ENCODE data around the gene H2AZ2.
"Not testable (repeated sequence)": the region's sequence is repeated elsewhere in the genome, so short reads cannot be mapped to it uniquely, and the experiment has no call there.

The H2AZ2 gene

GRCh38 chr7:44847920-44848634 is at the start of gene H2AZ2:
TSS of gene H2AZ2 (minus strand) at chr7:44848087. CDS start at chr7:44847971, 116 bp downstream.
- peak; percentile 99 for DNase-seq (ENCODE audit: low read depth, low spot score)

GRCh38 chr7:44897309-44897708 is 49.4 kb upstream of the H2AZ2 start:
- DNase-seq (ENCODE audit: low read depth, low spot score), result no peak

DNA sequence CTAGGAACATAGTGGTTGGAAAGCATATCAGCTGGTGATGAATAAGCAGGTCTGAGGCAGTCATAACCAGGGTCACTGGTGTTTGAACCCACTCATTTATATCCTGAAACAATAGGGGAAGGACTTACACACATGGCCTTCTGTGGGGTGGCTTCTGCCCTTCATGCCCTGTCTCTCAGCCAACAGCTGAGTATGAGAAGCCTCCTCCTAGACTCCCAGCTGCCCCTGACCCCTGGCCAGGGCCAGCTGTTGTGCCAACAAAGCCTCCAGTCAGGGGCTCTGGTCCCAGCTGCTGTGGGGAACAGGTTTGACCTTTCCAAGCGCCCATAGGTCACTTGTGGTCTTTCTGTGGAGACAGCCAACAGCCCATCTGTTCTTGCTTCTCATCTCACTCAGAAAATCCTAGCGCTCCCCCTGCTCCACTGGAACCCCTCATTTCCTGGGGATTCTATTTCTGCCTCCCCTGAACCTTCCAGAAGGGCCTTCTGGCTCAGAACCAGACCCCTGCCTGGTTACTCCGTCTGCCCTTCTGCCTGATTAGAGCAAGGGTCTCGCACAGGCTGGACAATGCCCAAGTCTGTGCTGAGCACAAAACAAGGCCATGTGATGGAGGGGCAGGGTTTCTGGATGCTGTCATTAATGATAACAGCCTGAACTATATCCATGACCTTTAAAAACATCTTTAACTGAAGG is 47.1 kb upstream of the H2AZ2 start:
- DNase-seq (ENCODE audit: low read depth, low spot score), result no peak

DNA sequence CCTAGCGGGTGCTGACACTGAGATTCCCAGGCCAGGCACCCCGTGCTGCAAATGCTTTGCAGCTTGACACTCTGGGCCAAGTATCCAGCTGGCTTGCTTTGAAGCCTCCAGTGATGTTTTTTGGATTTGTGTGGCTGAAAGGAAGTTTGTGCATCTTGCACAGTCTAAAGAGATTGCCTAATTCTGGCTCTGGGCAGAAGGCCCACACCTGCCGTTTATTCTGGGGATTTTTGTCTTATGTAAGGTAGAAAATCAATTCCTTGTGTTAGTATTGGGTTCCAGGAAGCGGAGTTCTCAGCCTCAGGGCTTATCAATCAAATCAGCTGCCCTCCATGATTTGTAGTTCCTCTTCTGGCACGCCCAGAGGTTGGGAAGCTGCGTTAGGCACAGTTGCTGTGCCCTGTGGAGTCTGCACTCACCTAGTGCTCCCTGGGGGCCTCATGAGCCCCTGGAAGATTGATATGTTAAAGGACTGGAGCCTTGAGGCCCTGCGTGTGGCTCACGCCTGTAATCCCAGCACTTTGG is 45.9 kb upstream of the H2AZ2 start:
- no peak for DNase-seq (ENCODE audit: low read depth, low spot score)

- DNase-seq (ENCODE audit: low read depth, low spot score), result no peak
Measured at GRCh38 chr7:44891791-44892190, 43.9 kb upstream of the H2AZ2 start.

DNA sequence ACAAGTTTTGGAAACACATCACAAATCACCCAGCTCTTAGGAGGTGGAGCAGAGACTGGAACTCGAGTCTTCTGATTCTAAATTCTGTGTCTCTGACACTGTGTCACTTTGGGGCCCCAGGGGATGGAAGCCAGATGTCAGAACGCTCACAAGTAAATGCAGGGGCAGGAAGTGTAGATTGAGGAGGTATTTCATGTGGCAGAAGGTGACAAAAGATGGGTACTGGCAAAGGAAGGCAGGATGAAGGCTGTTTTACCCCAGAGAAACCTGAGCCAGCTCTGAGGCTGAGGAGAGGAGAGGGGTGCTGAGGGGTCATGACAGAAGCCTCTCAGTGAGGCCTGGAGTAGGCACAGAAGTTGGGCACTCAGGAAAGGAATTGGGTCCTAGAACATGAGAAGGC is 43.5 kb upstream of the H2AZ2 start:
- DNase-seq (ENCODE audit: low read depth, low spot score), result no peak

DNA sequence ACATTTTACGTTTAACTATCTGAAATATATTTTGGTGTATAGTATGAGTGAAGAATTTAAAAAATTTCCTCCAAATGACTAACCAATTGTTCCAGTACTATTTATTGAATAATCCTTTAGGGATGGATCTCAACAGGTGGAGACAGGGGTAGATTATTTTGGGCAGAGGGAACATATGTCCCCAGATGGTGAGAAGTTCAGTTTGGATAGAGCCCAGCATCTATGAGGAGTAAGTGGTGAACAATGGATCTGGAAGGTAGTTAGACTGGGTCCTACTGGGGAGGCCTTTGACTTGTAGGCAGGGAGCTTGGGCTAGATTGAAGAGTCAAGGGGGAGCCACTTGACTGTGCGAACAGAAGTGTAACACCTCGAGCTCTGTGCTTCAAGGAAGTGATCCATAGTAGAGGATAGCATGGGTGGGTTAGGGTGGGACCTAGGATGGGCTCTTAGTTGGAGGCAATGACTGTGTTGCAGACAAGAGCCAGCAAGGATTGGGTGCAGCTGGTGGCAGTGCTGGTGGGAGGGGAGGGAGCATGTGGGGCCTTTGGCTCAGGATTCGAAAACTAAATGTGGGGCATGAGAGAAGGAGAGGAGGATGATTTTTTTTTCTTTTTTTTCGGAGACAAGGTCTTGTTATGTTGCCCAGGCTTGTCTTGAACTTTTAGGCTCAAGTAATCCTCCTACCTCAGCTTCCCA is 41.3 kb upstream of the H2AZ2 start:
- no peak for DNase-seq (ENCODE audit: low read depth, low spot score)

DNA sequence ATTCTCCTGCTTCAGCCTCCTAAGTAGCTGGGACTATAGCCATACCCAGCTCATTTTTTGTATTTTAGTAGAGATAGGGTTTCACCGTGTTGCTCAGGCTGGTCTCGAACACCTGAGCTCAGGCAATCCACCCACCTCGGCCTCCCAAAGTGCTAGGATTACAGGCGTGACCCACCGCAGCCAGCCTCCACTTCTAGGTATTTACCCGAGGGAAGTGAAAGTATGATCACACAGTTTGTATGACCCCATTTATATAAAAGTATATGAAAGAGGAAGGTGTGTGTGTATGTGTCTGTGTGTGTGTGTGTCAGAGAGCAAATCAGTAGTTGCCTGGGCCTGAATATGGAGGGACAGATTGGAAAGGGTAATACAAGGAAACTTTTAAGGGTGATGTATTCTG is 39.4 kb upstream of the H2AZ2 start:
- DNase-seq (ENCODE audit: low read depth, low spot score), result no peak

- peak; percentile 87 for DNase-seq (ENCODE audit: low read depth, low spot score)
Measured at GRCh38 chr7:44885394-44886317, 37.8 kb upstream of the H2AZ2 start, which contains the start of gene PURB. TSS of gene PURB (minus strand) at chr7:44885530. CDS start at chr7:44885348, 182 bp downstream.

GRCh38 chr7:44884621-44885393 is 36.9 kb upstream of the H2AZ2 start:
- no peak for DNase-seq (ENCODE audit: low read depth, low spot score)

GRCh38 chr7:44883961-44884620 is 36.2 kb upstream of the H2AZ2 start:
- no peak for DNase-seq (ENCODE audit: low read depth, low spot score)

GRCh38 chr7:44882899-44883298 is 35.0 kb upstream of the H2AZ2 start:
- DNase-seq (ENCODE audit: low read depth, low spot score), result no peak

DNA sequence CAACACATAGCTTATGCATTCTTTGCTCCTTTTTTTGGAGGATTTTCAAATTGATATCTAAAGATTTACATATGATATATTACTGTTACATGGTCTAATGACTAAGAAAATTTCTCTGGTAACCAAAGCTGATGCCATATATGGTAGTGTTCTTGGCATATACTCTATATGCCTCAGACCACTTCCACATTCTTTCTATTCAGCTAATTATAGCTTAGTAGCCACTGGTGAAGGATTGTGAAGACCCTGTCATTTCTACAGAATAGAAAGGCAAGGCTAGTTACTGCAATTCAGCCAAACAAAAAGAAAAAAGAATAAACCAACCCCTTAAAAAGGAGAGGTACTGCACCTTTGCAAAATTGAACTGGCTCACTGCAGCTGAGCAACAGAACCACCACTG is 33.7 kb upstream of the H2AZ2 start:
- DNase-seq (ENCODE audit: low read depth, low spot score), result no peak

DNA sequence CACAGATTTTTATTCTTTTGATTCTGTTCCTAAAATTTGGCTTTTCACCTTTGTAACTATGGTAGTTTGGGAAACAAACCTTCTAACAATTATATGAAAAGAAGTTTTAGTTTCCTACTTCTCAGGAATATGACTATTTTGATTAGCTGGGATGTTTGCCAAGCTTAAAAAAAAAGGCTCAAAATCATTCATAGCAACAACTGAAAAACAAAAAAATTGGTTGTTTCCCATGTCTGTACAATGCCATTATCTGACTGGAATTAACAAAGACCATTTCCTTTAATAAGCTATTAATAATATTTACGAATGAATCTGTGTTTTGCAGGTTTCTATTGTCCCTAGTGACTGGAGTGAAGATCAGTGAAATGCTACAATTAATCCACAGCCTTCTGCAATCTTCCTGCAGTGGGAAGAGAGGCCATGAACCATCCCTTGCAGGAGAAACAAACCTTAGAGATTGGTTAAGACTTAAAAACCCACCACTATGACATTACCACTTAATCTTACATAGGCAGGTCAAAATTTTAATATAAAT is 33.2 kb upstream of the H2AZ2 start:
- DNase-seq (ENCODE audit: low read depth, low spot score), result no peak

DNA sequence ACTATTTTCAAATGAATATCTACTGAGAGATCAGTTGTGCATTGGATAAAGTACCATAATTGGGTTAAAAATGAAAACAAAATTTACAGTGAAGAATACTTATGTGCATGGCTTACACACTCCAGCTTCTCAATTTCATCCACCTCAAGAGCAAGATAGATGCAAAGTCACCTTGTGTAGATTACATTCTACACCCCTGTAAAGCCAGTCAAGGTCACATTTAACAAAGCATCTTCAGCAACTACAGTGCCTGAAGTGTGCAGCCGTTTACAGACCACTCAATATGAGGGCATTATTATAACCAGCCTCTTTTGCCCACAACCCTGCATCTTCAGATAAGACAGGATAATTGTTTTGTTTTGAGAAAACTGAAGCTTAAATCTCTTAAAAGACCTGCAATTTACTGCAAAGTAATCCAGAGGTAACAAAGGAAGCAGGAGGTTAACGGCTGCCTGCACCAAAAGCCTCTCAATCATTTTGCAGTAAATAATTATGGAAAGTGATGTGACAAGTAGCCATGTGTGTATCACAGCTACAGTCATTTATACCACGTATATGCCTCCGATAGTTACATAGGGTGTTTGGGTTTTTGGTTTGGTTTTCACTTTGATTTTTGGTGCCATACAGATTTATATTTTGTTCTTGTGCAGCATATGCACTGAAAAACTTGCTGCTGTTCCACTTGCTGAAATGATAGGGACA is 32.6 kb upstream of the H2AZ2 start:
- no peak for DNase-seq (ENCODE audit: low read depth, low spot score)

DNA sequence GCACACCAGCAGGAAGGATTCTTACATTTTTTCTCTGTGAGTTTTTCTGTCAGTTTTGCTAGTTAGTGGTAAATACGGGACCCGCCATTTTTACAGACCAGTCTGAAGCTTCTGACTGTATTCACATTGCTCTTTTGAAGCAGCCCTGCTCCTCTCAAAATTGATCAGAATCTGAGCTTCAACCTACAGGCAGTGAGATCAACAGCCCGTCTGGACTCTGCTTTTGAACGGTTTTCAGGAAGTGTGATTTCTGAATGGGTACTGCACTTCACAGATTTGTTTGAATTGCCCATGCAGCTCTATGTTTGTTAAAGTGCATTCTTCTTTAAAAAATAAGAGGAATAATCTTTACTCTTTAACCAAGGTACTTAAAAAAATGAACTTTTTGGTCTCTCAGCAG is 28.5 kb upstream of the H2AZ2 start:
- no peak for DNase-seq (ENCODE audit: low read depth, low spot score)

- DNase-seq (ENCODE audit: low read depth, low spot score), result no peak
Measured at GRCh38 chr7:44875241-44875640, 27.4 kb upstream of the H2AZ2 start.

GRCh38 chr7:44872787-44873186 is 24.9 kb upstream of the H2AZ2 start:
- no peak for DNase-seq (ENCODE audit: low read depth, low spot score)

DNA sequence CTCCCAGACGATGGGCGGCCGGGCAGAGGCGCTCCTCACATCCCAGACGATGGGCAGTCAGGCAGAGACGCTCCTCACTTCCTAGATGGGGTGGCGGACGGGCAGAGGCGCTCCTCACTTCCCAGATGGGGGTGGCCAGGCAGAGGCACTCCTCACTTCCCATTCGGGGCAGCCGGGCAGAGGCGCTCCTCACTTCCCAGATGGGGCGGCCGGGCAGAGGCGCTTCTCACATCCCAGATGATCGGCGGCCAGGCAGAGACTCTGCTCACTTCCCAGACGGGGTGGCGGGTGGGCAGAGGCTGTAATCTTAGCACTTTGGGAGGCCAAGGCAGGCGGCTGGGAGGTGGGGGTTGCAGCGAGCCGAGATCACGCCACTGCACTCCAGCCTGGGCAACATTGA is 24.0 kb upstream of the H2AZ2 start:
- not testable (repeated sequence) for DNase-seq (ENCODE audit: low read depth, low spot score)
